ENCODE results near the gene NOLC1. TPM values are rescaled to one million over a fixed set of nuclear protein-coding genes. Genes with fewer than 3 reads are reported as not detected.
A peak's percentile ranks its signal among the peaks of the same experiment; 100 is the strongest.

NOLC1 gene
- total RNA-seq (2013), result 24.2 TPM
- polyA plus RNA-seq (10 to 100 TPM in 2 of 3 donors, 1 to 10 TPM in 1; 10.0 to 32.1 (median 19.3) TPM), polyA minus RNA-seq (10.5 and 20.3 TPM in 2 replicates), total RNA-seq (19.4 to 49.1 (median 44.1) reads per million in 11 experiments)

GRCh38 chr10:102151774-102152544 is at the start of gene NOLC1:
TSS of gene NOLC1 (plus strand) at chr10:102152389. CDS start at chr10:102152411, 22 bp downstream.
- peak within 1 kb of the TSS; percentile 89 for H2AFZ ChIP-seq (ENCODE audit: insufficient read depth, low read depth, low read length, poor library complexity, severe bottlenecking)
- H3K4me3 ChIP-seq (replicated peaks in 1 of 3; ENCODE audit: low read depth in 2 of 3, low read length in 3 of 3), result peak within 1 kb of the TSS; percentile 73 to 93 (median 75)
- Mint-ChIP-seq H3K27ac (peak within 1 kb of the TSS; percentile 90 to 96 (median 94)), H3K4me1 (peaks cover 18% of the 10 kb centered on the region), H3K36me3 (peaks cover 47 to 61% of the 10 kb centered on the region in 2 donors), H3K4me3 (peak within 1 kb of the TSS; percentile 87 to 95), H3K9me3 (no peaks in the 10 kb centered on the region), H3K27me3 (ENCODE audit: low read depth in 3 of 3) (peaks cover 0 to 4% (median 0%) of the 10 kb centered on the region in 3 donors)
- peak within 1 kb of the TSS; percentile 85 for H3K9ac ChIP-seq (ENCODE audit: insufficient read depth, low read length, poor library complexity, severe bottlenecking)
- peak within 1 kb of the TSS; percentile 78 to 92 for H3K27ac ChIP-seq (ENCODE audit: low read depth in 1 of 2, low read length in 2 of 2)
- H3K79me2 ChIP-seq (ENCODE audit: insufficient read depth, low read length), result peaks cover 44% of the 10 kb centered on the region
- peak; percentile 97 to 99 (median 99) for DNase-seq
- peaks cover 13 to 19% of the 10 kb centered on the region in 2 donors for H3K4me1 ChIP-seq (ENCODE audit: control insufficient read depth in 1 of 2, insufficient read depth in 2 of 2, low read length in 2 of 2)
- no peaks in the 10 kb centered on the region for H3K27me3 ChIP-seq (ENCODE audit: control insufficient read depth in 2 of 2, insufficient read depth in 2 of 2, low read length in 2 of 2)
- TF ChIP-seq CTCF (IDR thresholded peaks at IDR 0.05), result no peak
- WGBS (ENCODE audit: insufficient coverage), result 8% methylated on average over 56 of the region's 59 CpGs
- no peaks in the 10 kb centered on the region for H3K9me3 ChIP-seq (replicated peaks in 1 of 2; ENCODE audit: control insufficient read depth in 1 of 2, insufficient read depth in 1 of 2, low read length in 2 of 2)
- peaks cover 18% of the 10 kb centered on the region for H4K20me1 ChIP-seq (ENCODE audit: insufficient read depth, low read length)
- H3K4me2 ChIP-seq (replicated peaks; ENCODE audit: extremely low read depth, low read length, poor library complexity, severe bottlenecking), result peak within 1 kb of the TSS; percentile 90
- peaks cover 43 to 63% of the 10 kb centered on the region in 2 donors for H3K36me3 ChIP-seq (replicated peaks in 1 of 2; ENCODE audit: control insufficient read depth in 1 of 2, insufficient read depth in 2 of 2, low read length in 2 of 2)
- intact Hi-C loops (cut with micrococcal nuclease), result loop anchor here (2.0 to 5.0 kb wide), 2 partner anchors 19 to 320 kb away; partner anchors contain the start of gene PPRC1 (in 1 of the 2)

- 60% methylated on average over 1 of the region's 1 CpG for WGBS (ENCODE audit: insufficient coverage)
- Mint-ChIP-seq H3K4me3 (no peak overlapping the region), H3K27ac (no peak overlapping the region), H3K9me3 (no peaks in the 10 kb centered on the region), H3K4me1 (peaks cover 15% of the 10 kb centered on the region), H3K36me3 (peaks cover 11 to 33% of the 10 kb centered on the region in 2 donors), H3K27me3 (ENCODE audit: low read depth in 3 of 3) (peaks cover 0 to 1% (median 0%) of the 10 kb centered on the region in 3 donors)
- H3K4me3 ChIP-seq (replicated peaks in 1 of 3; ENCODE audit: low read depth in 2 of 3, low read length in 3 of 3), result no peak overlapping the region
- H3K4me2 ChIP-seq (replicated peaks; ENCODE audit: extremely low read depth, low read length, poor library complexity, severe bottlenecking), result no peak overlapping the region
- H3K36me3 ChIP-seq (replicated peaks in 1 of 2; ENCODE audit: control insufficient read depth in 1 of 2, insufficient read depth in 2 of 2, low read length in 2 of 2), result peaks cover 10 to 25% of the 10 kb centered on the region in 2 donors
- intact Hi-C loops (cut with micrococcal nuclease), result no loop called here
- no peaks in the 10 kb centered on the region for H3K27me3 ChIP-seq (ENCODE audit: control insufficient read depth in 2 of 2, insufficient read depth in 2 of 2, low read length in 2 of 2)
- H3K79me2 ChIP-seq (ENCODE audit: insufficient read depth, low read length), result no peaks in the 10 kb centered on the region
- peaks cover 22% of the 10 kb centered on the region for H4K20me1 ChIP-seq (ENCODE audit: insufficient read depth, low read length)
- H3K9ac ChIP-seq (ENCODE audit: insufficient read depth, low read length, poor library complexity, severe bottlenecking), result no peak overlapping the region
- TF ChIP-seq CTCF (IDR thresholded peaks at IDR 0.05), result no peak
- no peak overlapping the region for H2AFZ ChIP-seq (ENCODE audit: insufficient read depth, low read depth, low read length, poor library complexity, severe bottlenecking)
- H3K27ac ChIP-seq (ENCODE audit: low read depth in 1 of 2, low read length in 2 of 2), result no peak overlapping the region
- no peaks in the 10 kb centered on the region for H3K9me3 ChIP-seq (replicated peaks in 1 of 2; ENCODE audit: control insufficient read depth in 1 of 2, insufficient read depth in 1 of 2, low read length in 2 of 2)
- H3K4me1 ChIP-seq (ENCODE audit: control insufficient read depth in 1 of 2, insufficient read depth in 2 of 2, low read length in 2 of 2), result peaks cover 0 to 8% of the 10 kb centered on the region in 2 donors
- DNase-seq, result no peak
Measured at GRCh38 chr10:102102421-102102820, 49.8 kb upstream of the NOLC1 start.

Data from CD14-positive monocyte (primary cell).